Neuronal stem cell (in vitro differentiated cells): ENCODE measurements around the gene RFX8.
A peak's percentile ranks its signal among the peaks of the same experiment; 100 is the strongest.
"Not testable (repeated sequence)": the region's sequence is repeated elsewhere in the genome, so short reads cannot be mapped to it uniquely, and the experiment has no call there.

ENCODE experiments used
- DNase-seq: peaks from one replicate; pipeline ENCODE4 v3.0.0-alpha.2; 2013; ENCODE audit warnings: low spot score
- H2AFZ ChIP-seq: one replicate; pipeline ENCODE4 v1.6.1; 2013; ENCODE audit warnings: mild to moderate bottlenecking, low read length, inconsistent platforms
- H2AK5ac ChIP-seq: 2 replicates; pipeline ENCODE4 v1.6.1; 2013; ENCODE audit warnings: low read depth, mild to moderate bottlenecking, inconsistent platforms, low read length, moderate library complexity, mixed read lengths
- H2BK120ac ChIP-seq: 2 replicates; pipeline ENCODE4 v1.6.1; 2013; ENCODE audit warnings: low read depth, mild to moderate bottlenecking, inconsistent platforms, low read length, moderate library complexity, mixed read lengths
- H2BK12ac ChIP-seq: one replicate; pipeline ENCODE4 v1.6.1; 2013; ENCODE audit warnings: low read length, inconsistent platforms
- H2BK15ac ChIP-seq: 2 replicates; pipeline ENCODE4 v1.6.1; 2013; ENCODE audit warnings: mild to moderate bottlenecking, low read length, inconsistent platforms, mixed read lengths
- H2BK5ac ChIP-seq: one replicate; pipeline ENCODE4 v1.6.1; 2013; ENCODE audit warnings: inconsistent platforms, mild to moderate bottlenecking, low read length, moderate library complexity
- H3K14ac ChIP-seq: one replicate; pipeline ENCODE4 v1.6.1; 2013; ENCODE audit warnings: low read length, inconsistent platforms
- H3K18ac ChIP-seq: 2 replicates; pipeline ENCODE4 v1.6.1; 2013; ENCODE audit warnings: low read length, inconsistent platforms
- H3K23ac ChIP-seq: 2 replicates; pipeline ENCODE4 v1.6.1; 2013; ENCODE audit warnings: low read depth, mild to moderate bottlenecking, mixed read lengths, low read length, inconsistent platforms; ENCODE audit not compliant: poor library complexity
- H3K27ac ChIP-seq: replicated peaks from 3 replicates; pipeline ENCODE4 v1.5.1; 2013; ENCODE audit warnings: low read length, inconsistent platforms
- H3K27me3 ChIP-seq, 3 experiments: 2 replicates each; pipeline ENCODE4 v1.6.1; 2013; ENCODE audit warnings: low read length in 3 of 3, mild to moderate bottlenecking in 2 of 3, inconsistent platforms in 1 of 3, low read depth in 1 of 3, mixed read lengths in 1 of 3, moderate library complexity in 1 of 3; ENCODE audit not compliant: control insufficient read depth in 3 of 3, insufficient read depth in 3 of 3
- H3K36me3 ChIP-seq, 2 donors: replicated peaks in 1 of 2; 2 replicates each; pipeline ENCODE4 v1.6.1; 2013; ENCODE audit warnings: low read length in 2 of 2; ENCODE audit not compliant: control insufficient read depth in 2 of 2, insufficient read depth in 2 of 2
- H3K4ac ChIP-seq: 2 replicates; pipeline ENCODE4 v1.6.1; 2013; ENCODE audit warnings: inconsistent platforms, mild to moderate bottlenecking, low read length, moderate library complexity
- H3K4me1 ChIP-seq, 2 donors: 1 replicate in 1 of 2; 2 replicates in 1 of 2; pipeline ENCODE4 v1.6.1; 2013; ENCODE audit warnings: low read length in 2 of 2, low read depth in 1 of 2; ENCODE audit not compliant: control insufficient read depth in 2 of 2, insufficient read depth in 1 of 2
- H3K4me2 ChIP-seq: one replicate; pipeline ENCODE4 v1.6.1; 2013; ENCODE audit warnings: mild to moderate bottlenecking, low read length, inconsistent platforms; ENCODE audit not compliant: insufficient read depth, poor library complexity, severe bottlenecking
- H3K4me3 ChIP-seq, 2 donors: 2 replicates each; pipeline ENCODE4 v1.5.1; 2013; ENCODE audit warnings: low read length in 2 of 2, mild to moderate bottlenecking in 2 of 2, inconsistent platforms in 1 of 2, moderate library complexity in 1 of 2
- H3K79me1 ChIP-seq: one replicate; pipeline ENCODE4 v1.6.1; 2013; ENCODE audit warnings: low read depth, mild to moderate bottlenecking, inconsistent platforms, low read length, moderate library complexity
- H3K9ac ChIP-seq: one replicate; pipeline ENCODE4 v1.6.1; 2013; ENCODE audit warnings: mild to moderate bottlenecking, low read depth, low read length, inconsistent platforms; ENCODE audit not compliant: poor library complexity
- H3K9me3 ChIP-seq, 2 donors: replicated peaks in 1 of 2; 2 replicates each; pipeline versions ENCODE3 to v1.6.1; 2013; ENCODE audit warnings: low read length in 2 of 2, mild to moderate bottlenecking in 2 of 2, inconsistent platforms in 1 of 2, low read depth in 1 of 2, mixed read lengths in 1 of 2, moderate library complexity in 1 of 2; ENCODE audit not compliant: control insufficient read depth in 2 of 2, insufficient read depth in 1 of 2
- H4K8ac ChIP-seq: one replicate; pipeline ENCODE4 v1.6.1; 2013; ENCODE audit warnings: low read depth, mild to moderate bottlenecking, inconsistent platforms, low read length, moderate library complexity
- H4K91ac ChIP-seq: one replicate; pipeline ENCODE4 v1.6.1; 2013; ENCODE audit warnings: low read length, low read depth, mild to moderate bottlenecking, inconsistent platforms; ENCODE audit not compliant: poor library complexity
- WGBS, 2 donors: extraction: QIAGEN DNeasy Blood & Tissue Kit; methylation state at CpG; one replicate each; pipeline ENCODE4 v1.1.7; 2013; ENCODE audit warnings: missing lambda C conversion rate in 2 of 2, mixed read lengths in 1 of 2; ENCODE audit not compliant: insufficient read length in 2 of 2, insufficient replicate concordance in 1 of 2; ENCODE audit errors: extremely low coverage in 2 of 2; 5-methylcytosine and 5-hydroxymethylcytosine counted together

Gene RFX8

GRCh38 chr2:101354420-101355311, 120.2 kb downstream of the RFX8 start:
- Histone ChIP-seq H3K4ac (no peak overlapping the region), H3K9me3 (no peaks in the 10 kb centered on the region), H3K36me3 (no peaks in the 10 kb centered on the region), H3K79me1 (no peaks in the 10 kb centered on the region), H3K14ac (no peak overlapping the region), H3K4me2 (no peak overlapping the region), H3K18ac (peak overlapping the region; percentile 19), H3K23ac (peak overlapping the region; percentile 56), H4K8ac (no peak overlapping the region), H2BK12ac (no peak overlapping the region), H2AK5ac (no peak overlapping the region), H2BK5ac (no peak overlapping the region), H3K9ac (no peak overlapping the region), H3K4me3 (no peak overlapping the region), H2AFZ (no peak overlapping the region), H2BK120ac (no peak overlapping the region), H4K91ac (no peak overlapping the region), H2BK15ac (no peak overlapping the region), H3K27ac (no peak overlapping the region), H3K4me1 (no peaks in the 10 kb centered on the region), H3K27me3 (no peaks in the 10 kb centered on the region)
- DNase-seq, result no peak
- no CpG with 5 or more reads among the region's 21 CpGs for WGBS, 2 donors

GRCh38 chr2:101352631-101353030, 122.3 kb downstream of the RFX8 start:
- H3K36me3 ChIP-seq, H3K14ac ChIP-seq, H2BK15ac ChIP-seq, H4K91ac ChIP-seq, H3K79me1 ChIP-seq, H3K23ac ChIP-seq, H3K27me3 ChIP-seq, H2BK5ac ChIP-seq, H2AK5ac ChIP-seq, H3K9me3 ChIP-seq, H3K18ac ChIP-seq, H3K4me3 ChIP-seq, H3K9ac ChIP-seq, H2BK120ac ChIP-seq, H2BK12ac ChIP-seq, DNase-seq, H3K4me1 ChIP-seq, H3K4ac ChIP-seq, H4K8ac ChIP-seq, H2AFZ ChIP-seq, H3K27ac ChIP-seq, H3K4me2 ChIP-seq: not testable (repeated sequence)
- no CpG with 5 or more reads among the region's 4 CpGs for WGBS, 2 donors

- H3K18ac ChIP-seq, result peak overlapping the region; percentile 9
- WGBS, 2 donors, result no CpG with 5 or more reads among the region's 7 CpGs
- no peak overlapping the region for H3K4ac ChIP-seq
- no peak overlapping the region for H3K4me2 ChIP-seq
- no peak overlapping the region for H3K14ac ChIP-seq
- H3K27me3 ChIP-seq, result no peaks in the 10 kb centered on the region
- no peaks in the 10 kb centered on the region for H3K9me3 ChIP-seq
- H3K79me1 ChIP-seq, result no peaks in the 10 kb centered on the region
- no peak overlapping the region for H3K9ac ChIP-seq
- H3K23ac ChIP-seq, result no peak overlapping the region
- no peaks in the 10 kb centered on the region for H3K4me1 ChIP-seq
- no peaks in the 10 kb centered on the region for H3K36me3 ChIP-seq
- no peak overlapping the region for H2BK12ac ChIP-seq
- H3K4me3 ChIP-seq, result no peak overlapping the region
- no peak for DNase-seq
- H2BK120ac ChIP-seq, result no peak overlapping the region
- no peak overlapping the region for H2AFZ ChIP-seq
- H3K27ac ChIP-seq, result no peak overlapping the region
- H4K8ac ChIP-seq, result no peak overlapping the region
- no peak overlapping the region for H2BK5ac ChIP-seq
- H2BK15ac ChIP-seq, result no peak overlapping the region
- no peak overlapping the region for H4K91ac ChIP-seq
- no peak overlapping the region for H2AK5ac ChIP-seq
Measured at GRCh38 chr2:101351207-101351606, 123.7 kb downstream of the RFX8 start.

- Histone ChIP-seq H3K4ac (no peak overlapping the region), H2AK5ac (no peak overlapping the region), H2BK120ac (no peak overlapping the region), H3K36me3 (no peaks in the 10 kb centered on the region), H3K14ac (no peak overlapping the region), H2BK5ac (no peak overlapping the region), H3K4me1 (no peaks in the 10 kb centered on the region), H3K23ac (no peak overlapping the region), H4K91ac (no peak overlapping the region), H2BK12ac (no peak overlapping the region), H3K18ac (peak overlapping the region; percentile 8), H2AFZ (no peak overlapping the region), H3K27ac (no peak overlapping the region), H3K4me3 (no peak overlapping the region), H2BK15ac (no peak overlapping the region), H3K9me3 (no peaks in the 10 kb centered on the region), H3K27me3 (no peaks in the 10 kb centered on the region), H4K8ac (no peak overlapping the region), H3K79me1 (no peaks in the 10 kb centered on the region), H3K9ac (no peak overlapping the region), H3K4me2 (no peak overlapping the region)
- DNase-seq, result no peak
- no CpG with 5 or more reads among the region's 7 CpGs for WGBS, 2 donors
Measured at GRCh38 chr2:101349893-101350662, 124.8 kb downstream of the RFX8 start.
